ENCODE measurements around the gene GBP3.

GRCh38 chr1:89051955-89052312 is 29.3 kb upstream of the GBP3 start:
- TF ChIP-seq ZNF274 (IDR thresholded peaks at IDR 0.05; ENCODE audit: low read depth, low read length) = no peak
- no peak for TF ChIP-seq YY1 (IDR thresholded peaks at IDR 0.05; ENCODE audit: insufficient read depth, insufficient read length)

Measured in NT2/D1 (cell line).